ENCODE data around the gene POFUT1.

Gene POFUT1

DNA sequence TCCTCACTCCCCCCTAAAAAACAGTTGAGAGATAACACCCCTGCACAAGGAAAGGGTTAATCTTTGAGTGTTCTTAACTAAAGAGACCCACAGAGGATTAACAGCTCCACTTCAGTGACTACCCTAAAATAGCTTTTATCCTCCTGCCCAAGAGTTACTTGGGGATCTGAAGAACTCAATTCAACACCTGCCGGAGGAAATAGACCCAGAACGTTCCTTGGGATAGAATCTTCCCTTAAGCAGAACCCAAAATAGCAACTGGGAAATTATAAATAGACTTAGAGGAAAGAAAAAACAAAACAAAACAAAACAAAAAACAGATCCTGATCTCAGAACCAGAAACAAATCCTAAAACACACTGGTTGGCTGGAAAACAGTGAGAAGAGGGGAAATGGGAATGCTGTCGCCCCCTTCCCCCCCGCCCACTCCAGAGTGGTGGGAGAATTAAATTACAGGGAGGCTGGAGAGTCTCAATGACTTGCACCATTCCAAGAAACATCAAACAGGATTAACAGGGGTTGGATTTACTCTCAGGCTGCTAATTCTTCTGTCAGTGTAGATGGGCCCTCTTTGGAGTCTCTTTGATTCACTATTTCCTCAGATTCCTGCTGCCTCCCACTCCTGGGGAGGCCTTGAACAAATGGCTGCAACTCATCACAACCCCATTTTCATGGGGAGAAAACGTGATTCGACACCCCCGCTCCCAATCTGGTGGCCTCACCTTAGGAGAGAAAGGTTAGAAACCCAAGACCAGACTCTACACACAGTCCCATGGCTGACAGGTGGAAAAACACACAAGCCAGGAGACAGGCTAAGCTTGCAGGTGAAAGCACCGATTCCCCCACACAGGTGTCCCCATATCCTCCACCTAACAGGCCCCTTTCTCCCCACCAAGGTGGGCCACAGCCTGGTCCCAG is 1.6 kb upstream of the POFUT1 start:
- no peak for DNase-seq (ENCODE audit: extremely low read depth in 1 of 2, low read depth in 1 of 2)

- no peak for DNase-seq (ENCODE audit: extremely low read depth in 1 of 2, low read depth in 1 of 2)
Measured at GRCh38 chr20:32206760-32207625, 687 bp upstream of the POFUT1 start.

DNA sequence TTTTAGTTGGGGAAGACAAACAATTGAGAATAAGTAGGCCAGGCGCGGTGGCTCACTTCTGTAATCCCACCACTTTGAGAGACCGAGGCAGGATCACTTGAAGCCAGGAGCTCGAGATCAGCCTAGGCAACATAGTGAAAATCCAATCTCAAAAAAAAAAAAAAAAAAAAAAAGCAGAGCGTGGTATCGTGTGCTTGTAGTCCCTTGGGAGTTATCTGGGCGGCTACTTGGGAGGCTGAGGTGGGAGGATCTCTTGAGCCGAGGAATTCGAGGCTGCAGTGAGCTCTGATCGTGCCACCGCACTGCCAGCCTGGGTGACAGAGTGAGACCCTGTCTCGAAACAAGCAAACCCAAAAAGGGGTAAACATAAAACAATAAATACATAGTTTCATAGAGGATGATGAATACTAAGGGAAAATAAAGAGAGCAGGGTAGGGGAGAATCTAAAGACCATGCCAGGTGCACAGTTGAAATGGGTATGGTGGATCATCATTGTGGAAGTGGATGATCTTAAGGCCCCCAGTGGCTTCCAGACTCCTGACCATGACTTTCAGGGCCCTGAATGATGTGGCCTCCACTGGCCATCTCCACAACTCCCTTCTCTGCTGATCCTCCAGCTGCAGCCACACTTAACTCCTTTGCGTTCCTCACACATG is 947 bp downstream of the POFUT1 start:
- no peak for DNase-seq (ENCODE audit: extremely low read depth in 1 of 2, low read depth in 1 of 2)

DNA sequence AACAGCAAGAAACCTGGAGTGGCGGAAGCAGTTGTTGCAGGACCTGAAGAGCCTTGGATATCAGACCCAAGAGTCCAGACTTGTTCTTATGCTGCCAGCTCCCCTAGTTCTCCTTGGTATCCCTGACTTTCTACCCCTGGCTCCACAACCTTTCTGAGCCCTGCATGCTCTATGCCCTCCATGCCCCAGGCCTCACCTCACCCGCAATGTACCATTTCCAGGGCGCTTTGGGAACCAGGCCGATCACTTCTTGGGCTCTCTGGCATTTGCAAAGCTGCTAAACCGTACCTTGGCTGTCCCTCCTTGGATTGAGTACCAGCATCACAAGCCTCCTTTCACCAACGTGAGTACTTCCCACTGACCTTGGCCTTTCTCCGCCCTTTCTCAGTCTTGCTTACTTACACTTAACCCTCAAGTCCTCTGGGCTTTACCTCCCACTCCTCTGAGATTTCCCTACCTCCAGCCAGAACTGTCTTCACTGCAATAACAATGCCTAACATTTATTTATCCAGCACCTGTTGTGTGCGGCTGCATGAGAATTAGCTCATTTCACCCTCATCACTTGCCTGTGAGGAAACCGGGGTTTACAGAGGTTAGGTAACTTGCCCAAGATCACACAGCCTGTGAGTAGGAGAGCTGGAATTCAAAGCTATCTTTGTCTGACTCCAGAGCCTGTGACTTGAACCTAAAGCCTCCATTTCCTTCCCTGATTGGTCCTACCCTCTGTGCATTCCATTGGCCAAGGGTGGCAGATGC is 2.3 kb downstream of the POFUT1 start:
- no peak for DNase-seq (ENCODE audit: extremely low read depth in 1 of 2, low read depth in 1 of 2)

GRCh38 chr20:32213870-32214269 is 6.2 kb downstream of the POFUT1 start:
- DNase-seq (ENCODE audit: extremely low read depth in 1 of 2, low read depth in 1 of 2) = no peak

- DNase-seq (ENCODE audit: extremely low read depth in 1 of 2, low read depth in 1 of 2) = no peak
Measured at GRCh38 chr20:32215147-32215546, 7.5 kb downstream of the POFUT1 start.

- DNase-seq (ENCODE audit: extremely low read depth in 1 of 2, low read depth in 1 of 2) = no peak
Measured at GRCh38 chr20:32215729-32216128, 8.0 kb downstream of the POFUT1 start.

GRCh38 chr20:32216179-32217142 is 8.8 kb downstream of the POFUT1 start:
- DNase-seq (ENCODE audit: extremely low read depth in 1 of 2, low read depth in 1 of 2) = no peak

GRCh38 chr20:32218156-32218900 is 10.6 kb downstream of the POFUT1 start:
- no peak for DNase-seq (ENCODE audit: extremely low read depth in 1 of 2, low read depth in 1 of 2)

GRCh38 chr20:32224463-32224862 is 16.8 kb downstream of the POFUT1 start:
- no peak for DNase-seq (ENCODE audit: extremely low read depth in 1 of 2, low read depth in 1 of 2)

DNA sequence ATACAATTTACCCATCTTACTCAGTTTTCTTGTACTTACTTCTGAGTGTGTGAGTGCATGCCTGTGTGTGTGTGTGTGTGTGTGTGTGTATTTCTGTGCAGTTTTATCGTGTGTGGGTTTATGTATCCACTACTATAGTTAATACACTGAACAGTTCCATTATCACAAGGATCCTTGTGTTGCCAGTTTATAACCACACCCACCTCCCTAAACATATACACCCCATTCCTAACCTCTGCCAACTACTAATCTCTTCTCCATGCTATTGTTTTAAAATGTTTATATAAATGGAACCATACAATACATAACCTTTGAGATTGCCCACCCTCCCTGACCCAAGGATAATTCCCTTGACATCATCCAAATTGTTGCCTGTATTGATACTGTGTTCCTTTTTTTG is 18.7 kb downstream of the POFUT1 start:
- DNase-seq (ENCODE audit: extremely low read depth in 1 of 2, low read depth in 1 of 2) = no peak

- no peak for DNase-seq (ENCODE audit: extremely low read depth in 1 of 2, low read depth in 1 of 2)
Measured at GRCh38 chr20:32227306-32227705, 19.6 kb downstream of the POFUT1 start.

DNA sequence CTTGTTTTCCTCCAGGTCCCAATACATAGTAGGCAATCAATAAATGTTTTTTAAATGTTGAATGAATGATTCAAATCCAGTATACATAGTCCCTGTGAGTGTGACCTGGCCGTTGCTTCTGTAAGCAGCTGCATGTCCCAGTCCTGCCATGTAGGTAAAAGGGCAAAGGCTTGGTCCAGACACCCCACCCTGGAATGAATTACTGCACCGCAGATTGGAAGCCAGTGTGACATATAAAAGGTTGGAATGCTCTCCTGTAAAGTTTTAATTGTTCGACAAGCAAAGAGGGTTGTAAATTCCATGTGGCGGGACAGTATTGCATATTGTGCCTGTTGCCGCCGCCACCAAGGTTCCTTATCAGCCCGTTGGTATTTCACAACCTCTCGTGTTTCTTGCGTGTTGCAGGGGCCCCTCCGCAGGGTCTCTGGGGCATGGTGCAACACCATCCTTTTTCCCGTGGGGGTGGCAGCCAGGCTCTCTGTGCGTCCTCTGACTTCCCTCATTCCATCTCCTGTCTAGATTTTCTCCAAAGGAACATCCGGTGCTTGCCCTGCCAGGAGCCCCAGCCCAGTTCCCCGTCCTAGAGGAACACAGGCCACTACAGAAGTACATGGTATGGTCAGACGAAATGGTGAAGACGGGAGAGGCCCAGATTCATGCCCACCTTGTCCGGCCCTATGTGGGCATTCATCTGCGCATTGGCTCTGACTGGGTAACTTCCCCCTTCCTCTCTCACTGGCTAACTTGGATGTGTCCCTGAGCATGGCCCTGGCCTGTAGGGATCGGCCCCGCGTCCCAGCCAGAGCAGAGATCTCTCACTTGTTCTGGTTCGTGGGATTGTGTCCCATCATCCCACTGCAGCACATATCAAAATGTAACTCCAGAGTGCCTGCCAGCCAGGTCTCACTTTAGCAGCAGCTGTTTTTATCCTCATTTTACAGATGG is 20.3 kb downstream of the POFUT1 start:
- no peak for DNase-seq (ENCODE audit: extremely low read depth in 1 of 2, low read depth in 1 of 2)

- no peak for DNase-seq (ENCODE audit: extremely low read depth in 1 of 2, low read depth in 1 of 2)
Measured at GRCh38 chr20:32229251-32229747, 21.6 kb downstream of the POFUT1 start.

- no peak for DNase-seq (ENCODE audit: extremely low read depth in 1 of 2, low read depth in 1 of 2)
Measured at GRCh38 chr20:32230707-32231106, 23.0 kb downstream of the POFUT1 start.

- DNase-seq (ENCODE audit: extremely low read depth in 1 of 2, low read depth in 1 of 2) = no peak
Measured at GRCh38 chr20:32231245-32231644, 23.6 kb downstream of the POFUT1 start.

GRCh38 chr20:32231847-32232246 is 24.2 kb downstream of the POFUT1 start:
- no peak for DNase-seq (ENCODE audit: extremely low read depth in 1 of 2, low read depth in 1 of 2)
